ENCODE measurements around the gene CLMN. TPM values are rescaled to one million over a fixed set of nuclear protein-coding genes. Genes with fewer than 3 reads are reported as not detected.

Gene CLMN
- total and polyA plus RNA-seq, 2 donors (not counting 1 experiment from before 2014, with no cell fraction given), result 9.6 to 51.5 TPM

- intact Hi-C loops (cut with micrococcal nuclease), result loop anchor here (5.0 kb wide), 1 partner anchor 36 kb away; no protein-coding TSS in a partner anchor
- WGBS (ENCODE audit: insufficient coverage), result 84% methylated on average over 3 of the region's 4 CpGs
- Mint-ChIP-seq H3K9me3 (ENCODE audit: insufficient read depth) (no peaks in the 10 kb centered on the region), H3K27me3 (peaks cover 3% of the 10 kb centered on the region), H3K4me1 (peaks cover 52% of the 10 kb centered on the region), H3K4me3 (no peak overlapping the region), H3K27ac (no peak overlapping the region)
- Histone ChIP-seq H3K79me2 (ENCODE audit: control insufficient read depth, insufficient read depth, low read length) (peaks cover 31% of the 10 kb centered on the region), H3K4me3 (ENCODE audit: control extremely low read depth in 1 of 5, extremely low read depth in 1 of 5, insufficient read depth in 1 of 5, low read depth in 2 of 5, low read length in 4 of 5) (no peak overlapping the region), H3K36me3 (replicated peaks in 1 of 2; ENCODE audit: control extremely low read depth in 1 of 2, control insufficient read depth in 1 of 2, extremely low read depth in 1 of 2, insufficient read depth in 2 of 2, low read length in 1 of 2) (no peaks in the 10 kb centered on the region), H3K27me3 (replicated peaks in 1 of 4; ENCODE audit: control extremely low read depth in 1 of 4, control insufficient read depth in 3 of 4, insufficient read depth in 4 of 4, low read length in 3 of 4) (peaks cover 0 to 4% (median 0%) of the 10 kb centered on the region in 4 experiments), H3K4me1 (ENCODE audit: control insufficient read depth in 2 of 2, insufficient read depth in 2 of 2, low read length in 2 of 2) (peaks cover 23 to 28% of the 10 kb centered on the region in 2 donors), H3K4me2 (replicated peaks; ENCODE audit: low read depth, low read length, poor library complexity, severe bottlenecking) (no peak overlapping the region), H3K9ac (ENCODE audit: low read length) (no peak overlapping the region), H2AFZ (ENCODE audit: insufficient read depth, low read depth, low read length, poor library complexity, severe bottlenecking) (no peak overlapping the region), H4K20me1 (ENCODE audit: control insufficient read depth, insufficient read depth, low read length, poor library complexity, severe bottlenecking) (peaks cover 17% of the 10 kb centered on the region), H3K27ac (ENCODE audit: low read length in 2 of 2) (no peak overlapping the region), H3K9me3 (ENCODE audit: control extremely low read depth in 1 of 3, control insufficient read depth in 2 of 3, insufficient read depth in 1 of 3, low read length in 2 of 3) (no peaks in the 10 kb centered on the region)
- no peak for ATAC-seq (ENCODE audit: low read depth)
- DNase-seq, result no peak
- ChIA-PET CTCF (no interaction called here), POLR2A (no interaction called here)
- TF ChIP-seq EZH2 (IDR thresholded peaks at IDR 0.05; ENCODE audit: borderline replicate concordance, insufficient read depth, low read depth, low read length, poor library complexity, severe bottlenecking) (no peak), CTCF (IDR thresholded peaks at IDR 0.05) (no peak)
These were observed 16.2 kb downstream of the CLMN start for GRCh38 chr14:95303552-95303951.

GRCh38 chr14:95302667-95303506 is 16.8 kb downstream of the CLMN start:
- Histone ChIP-seq H3K4me3 (ENCODE audit: control extremely low read depth in 1 of 5, extremely low read depth in 1 of 5, insufficient read depth in 1 of 5, low read depth in 2 of 5, low read length in 4 of 5) (no peak overlapping the region), H3K4me2 (replicated peaks; ENCODE audit: low read depth, low read length, poor library complexity, severe bottlenecking) (no peak overlapping the region), H3K79me2 (ENCODE audit: control insufficient read depth, insufficient read depth, low read length) (peaks cover 29% of the 10 kb centered on the region), H3K27ac (ENCODE audit: low read length in 2 of 2) (no peak overlapping the region), H4K20me1 (ENCODE audit: control insufficient read depth, insufficient read depth, low read length, poor library complexity, severe bottlenecking) (peaks cover 16% of the 10 kb centered on the region), H3K27me3 (replicated peaks in 1 of 4; ENCODE audit: control extremely low read depth in 1 of 4, control insufficient read depth in 3 of 4, insufficient read depth in 4 of 4, low read length in 3 of 4) (peaks cover 0 to 4% (median 0%) of the 10 kb centered on the region in 4 experiments), H3K4me1 (ENCODE audit: control insufficient read depth in 2 of 2, insufficient read depth in 2 of 2, low read length in 2 of 2) (peaks cover 23 to 34% of the 10 kb centered on the region in 2 donors), H3K9ac (ENCODE audit: low read length) (no peak overlapping the region), H3K36me3 (replicated peaks in 1 of 2; ENCODE audit: control extremely low read depth in 1 of 2, control insufficient read depth in 1 of 2, extremely low read depth in 1 of 2, insufficient read depth in 2 of 2, low read length in 1 of 2) (no peaks in the 10 kb centered on the region), H3K9me3 (ENCODE audit: control extremely low read depth in 1 of 3, control insufficient read depth in 2 of 3, insufficient read depth in 1 of 3, low read length in 2 of 3) (no peaks in the 10 kb centered on the region), H2AFZ (ENCODE audit: insufficient read depth, low read depth, low read length, poor library complexity, severe bottlenecking) (no peak overlapping the region)
- TF ChIP-seq CTCF (IDR thresholded peaks at IDR 0.05) (no peak), EZH2 (IDR thresholded peaks at IDR 0.05; ENCODE audit: borderline replicate concordance, insufficient read depth, low read depth, low read length, poor library complexity, severe bottlenecking) (no peak)
- ATAC-seq (ENCODE audit: low read depth), result no peak
- Mint-ChIP-seq H3K9me3 (ENCODE audit: insufficient read depth) (no peaks in the 10 kb centered on the region), H3K4me3 (no peak overlapping the region), H3K27ac (no peak overlapping the region), H3K27me3 (peaks cover 3% of the 10 kb centered on the region), H3K4me1 (peaks cover 57% of the 10 kb centered on the region)
- ChIA-PET POLR2A (no interaction called here), CTCF (no interaction called here)
- DNase-seq, result no peak
- intact Hi-C loops (cut with micrococcal nuclease), result loop anchor here (5.0 kb wide), 1 partner anchor 36 kb away; no protein-coding TSS in a partner anchor
- 63% methylated on average over 8 of the region's 10 CpGs for WGBS (ENCODE audit: insufficient coverage)
